GM18873 (cell line): ENCODE results near the gene MYRIP.
"Not testable (repeated sequence)": the region's sequence is repeated elsewhere in the genome, so short reads cannot be mapped to it uniquely, and the experiment has no call there.

Experiments
- ATAC-seq: cut with Tn5 transposase; IDR thresholded peaks from one replicate; pipeline ENCODE4 v1.9.1; 2021; ENCODE audit warnings: mild to moderate bottlenecking, moderate library complexity, moderate number of reproducible peaks; ENCODE audit not compliant: unreplicated experiment, low FRiP score

The MYRIP gene

DNA sequence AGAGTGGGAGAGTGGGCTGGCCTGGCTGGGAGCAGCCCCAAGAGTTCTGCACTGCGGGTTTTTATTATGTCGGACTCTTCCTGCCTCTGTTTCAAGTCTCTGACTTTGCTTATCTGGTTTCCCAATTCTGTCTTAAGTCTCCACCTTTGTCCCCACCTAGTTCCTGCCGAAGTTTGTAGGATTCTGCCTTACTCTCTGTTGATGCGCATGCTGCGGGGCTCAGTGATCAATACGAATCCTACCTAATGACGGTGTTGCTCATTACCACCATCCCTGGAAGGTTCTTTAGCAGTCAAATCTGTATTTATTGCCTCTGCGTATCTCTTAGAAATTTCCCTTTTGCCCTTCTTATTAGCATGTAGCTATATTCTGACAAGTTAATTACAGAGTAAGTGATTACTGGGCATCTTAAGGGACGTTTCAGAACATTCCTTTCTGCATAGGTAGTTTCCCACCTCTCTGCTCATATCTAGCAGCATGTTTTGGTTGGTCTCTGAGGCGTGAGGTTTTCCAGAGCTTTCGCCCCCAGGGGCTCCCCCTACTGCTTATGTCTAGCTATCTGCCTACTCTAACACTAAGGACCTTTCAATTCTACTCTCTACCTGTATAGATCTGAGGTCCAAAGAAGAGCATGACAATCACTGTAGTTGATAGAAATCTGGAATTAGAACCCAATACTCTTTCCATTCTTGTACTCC, 264.1 kb downstream of the MYRIP start:
- no peak for ATAC-seq

DNA sequence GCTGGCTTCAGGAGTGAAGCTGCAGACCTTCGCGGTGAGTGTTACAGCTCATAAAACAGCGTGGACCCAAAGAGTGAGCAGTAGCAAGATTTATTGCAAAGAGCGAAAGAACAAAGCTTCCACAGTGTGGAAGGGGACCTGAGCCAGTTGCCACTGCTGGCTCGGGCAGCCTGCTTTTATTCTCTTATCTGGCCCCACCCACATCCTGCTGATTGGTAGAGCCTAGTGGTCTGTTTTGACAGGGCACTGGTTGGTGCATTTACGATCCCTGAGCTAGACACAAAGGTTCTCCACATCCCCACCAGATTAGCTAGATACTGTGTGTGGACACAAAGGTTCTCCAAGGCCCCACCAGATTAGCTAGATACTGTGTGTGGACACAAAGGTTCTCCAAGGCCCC, 267.7 kb downstream of the MYRIP start:
- ATAC-seq = not testable (repeated sequence)

DNA sequence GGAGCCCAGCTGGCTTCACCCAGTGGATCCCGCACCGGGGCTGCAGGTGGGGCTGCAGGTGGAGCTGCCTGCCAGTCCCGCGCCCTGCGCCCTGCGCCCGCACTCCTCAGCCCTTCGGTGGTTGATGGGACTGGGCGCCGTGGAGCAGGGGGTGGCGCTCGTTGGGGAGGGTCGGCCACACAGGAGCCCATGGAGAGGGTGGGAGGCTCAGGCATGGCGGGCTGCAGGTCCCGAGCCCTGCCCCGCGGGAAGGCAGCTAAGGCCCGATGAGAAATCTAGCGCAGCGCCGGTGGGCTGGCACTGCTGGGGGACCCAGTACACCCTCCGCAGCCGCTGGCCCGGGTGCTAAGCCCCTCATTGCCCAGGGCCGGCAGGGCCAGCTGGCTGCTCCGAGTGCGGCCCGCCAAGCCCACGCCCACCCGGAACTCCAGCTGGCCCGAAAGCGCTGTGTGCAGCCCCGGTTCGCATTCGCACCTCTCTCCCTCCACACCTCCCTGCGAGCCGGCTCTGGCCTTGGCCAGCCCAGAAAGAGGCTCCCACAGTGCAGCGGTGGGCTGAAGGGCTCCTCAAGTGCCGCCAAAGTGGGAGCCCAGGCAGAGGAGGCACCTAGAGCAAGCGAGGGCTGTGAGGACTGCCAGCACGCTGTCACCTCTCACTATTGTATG, 268.6 kb downstream of the MYRIP start:
- not testable (repeated sequence) for ATAC-seq

DNA sequence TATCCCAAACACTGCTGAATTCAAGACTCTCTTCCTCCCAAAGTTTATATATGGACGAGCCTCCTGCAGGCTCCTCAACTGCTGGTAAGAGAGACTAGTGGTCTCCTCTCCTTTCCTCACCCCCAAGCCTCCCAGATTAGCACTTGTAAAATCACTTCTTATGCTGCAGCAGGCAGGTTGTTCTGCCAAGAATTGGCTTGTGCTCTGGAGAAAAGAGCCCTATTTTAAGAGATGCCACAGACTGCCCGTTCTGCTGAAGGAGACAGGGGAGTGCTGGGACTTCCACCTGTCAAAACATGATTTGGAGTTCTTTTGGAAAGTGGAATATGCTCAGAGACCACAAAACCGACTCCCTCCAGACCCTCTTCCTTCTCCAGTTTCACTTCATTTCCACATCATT, 269.2 kb downstream of the MYRIP start:
- no peak for ATAC-seq

DNA sequence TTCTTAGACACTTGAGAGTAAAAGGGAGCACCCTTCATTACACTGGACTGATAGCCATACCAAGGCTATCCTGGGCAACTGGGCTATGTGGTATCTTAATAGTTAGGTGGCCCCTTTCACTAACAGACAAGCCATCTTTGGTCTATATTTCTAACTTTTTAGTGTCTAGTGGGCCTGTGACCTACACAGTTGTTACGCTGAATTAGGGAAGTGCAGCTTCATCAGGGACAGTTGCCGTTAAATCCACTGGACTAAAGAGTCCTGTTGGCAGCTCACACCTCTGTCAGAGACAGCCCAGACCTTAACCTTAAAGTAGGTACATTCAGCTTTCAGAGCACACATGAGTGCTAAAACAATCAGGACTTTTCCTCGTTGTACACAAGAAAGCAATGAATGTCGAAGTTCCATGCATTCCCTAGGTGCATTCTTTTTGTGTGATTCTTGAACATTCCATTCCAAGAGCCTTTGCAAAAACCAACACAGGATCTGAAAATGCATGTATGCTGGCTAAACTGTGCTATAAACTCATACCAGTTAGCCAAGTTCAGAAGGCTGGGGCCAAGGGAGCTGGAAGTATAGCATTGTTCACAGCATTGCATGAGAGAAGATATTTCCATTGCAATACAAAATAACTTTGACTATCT, 269.9 kb downstream of the MYRIP start:
- ATAC-seq = no peak

DNA sequence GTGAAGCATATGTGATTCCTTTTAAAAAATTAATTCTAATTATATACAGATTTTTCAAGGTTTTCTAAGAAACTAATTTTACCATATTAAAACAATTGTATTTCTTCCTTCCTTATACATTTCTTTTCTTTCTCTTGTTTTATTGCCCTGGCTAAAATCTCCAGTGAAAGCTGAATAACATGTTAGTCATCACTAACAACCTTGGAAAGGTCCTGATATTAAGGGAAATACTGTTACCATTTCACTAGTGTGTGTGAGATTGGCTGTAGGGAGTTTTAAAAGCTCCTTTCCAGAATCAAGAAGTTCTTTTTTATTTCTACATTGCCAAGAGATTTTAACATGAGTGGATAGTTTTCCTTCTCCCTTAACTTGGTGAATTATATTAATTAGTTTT, 270.4 kb downstream of the MYRIP start:
- no peak for ATAC-seq

DNA sequence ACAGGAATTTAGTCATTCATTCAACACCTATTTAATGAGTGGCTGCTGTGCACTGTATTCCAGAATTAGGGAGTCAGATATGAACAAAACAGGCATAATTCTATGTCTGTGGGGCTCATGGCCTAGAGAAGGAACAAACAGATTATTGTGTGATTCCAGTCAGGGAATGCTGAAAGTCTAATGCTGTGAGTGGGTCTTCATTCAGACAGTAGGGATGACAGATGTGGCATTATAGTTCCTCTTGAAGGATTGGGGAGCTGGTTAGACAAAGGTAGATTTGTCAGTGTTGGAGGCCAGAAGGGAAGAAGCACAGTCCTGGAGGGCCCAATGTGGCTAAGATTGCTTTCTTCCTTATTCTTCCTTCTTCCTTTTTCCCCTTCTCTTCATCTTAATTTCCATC, 273.7 kb downstream of the MYRIP start:
- no peak for ATAC-seq

DNA sequence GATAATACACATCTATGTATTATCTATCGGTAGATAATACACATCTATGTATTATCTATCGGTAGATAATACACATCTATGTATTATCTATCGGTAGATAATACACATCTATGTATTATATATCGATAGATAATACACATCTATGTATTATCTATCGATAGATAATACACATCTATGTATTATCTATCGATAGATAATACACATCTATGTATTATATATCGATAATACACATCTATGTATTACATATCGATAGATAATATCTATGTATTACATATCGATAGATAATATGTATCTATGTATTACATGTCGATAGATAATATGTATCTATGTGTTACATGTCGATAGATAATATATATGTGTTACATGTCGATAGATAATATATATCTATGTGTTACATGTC, 275.0 kb downstream of the MYRIP start:
- not testable (repeated sequence) for ATAC-seq

DNA sequence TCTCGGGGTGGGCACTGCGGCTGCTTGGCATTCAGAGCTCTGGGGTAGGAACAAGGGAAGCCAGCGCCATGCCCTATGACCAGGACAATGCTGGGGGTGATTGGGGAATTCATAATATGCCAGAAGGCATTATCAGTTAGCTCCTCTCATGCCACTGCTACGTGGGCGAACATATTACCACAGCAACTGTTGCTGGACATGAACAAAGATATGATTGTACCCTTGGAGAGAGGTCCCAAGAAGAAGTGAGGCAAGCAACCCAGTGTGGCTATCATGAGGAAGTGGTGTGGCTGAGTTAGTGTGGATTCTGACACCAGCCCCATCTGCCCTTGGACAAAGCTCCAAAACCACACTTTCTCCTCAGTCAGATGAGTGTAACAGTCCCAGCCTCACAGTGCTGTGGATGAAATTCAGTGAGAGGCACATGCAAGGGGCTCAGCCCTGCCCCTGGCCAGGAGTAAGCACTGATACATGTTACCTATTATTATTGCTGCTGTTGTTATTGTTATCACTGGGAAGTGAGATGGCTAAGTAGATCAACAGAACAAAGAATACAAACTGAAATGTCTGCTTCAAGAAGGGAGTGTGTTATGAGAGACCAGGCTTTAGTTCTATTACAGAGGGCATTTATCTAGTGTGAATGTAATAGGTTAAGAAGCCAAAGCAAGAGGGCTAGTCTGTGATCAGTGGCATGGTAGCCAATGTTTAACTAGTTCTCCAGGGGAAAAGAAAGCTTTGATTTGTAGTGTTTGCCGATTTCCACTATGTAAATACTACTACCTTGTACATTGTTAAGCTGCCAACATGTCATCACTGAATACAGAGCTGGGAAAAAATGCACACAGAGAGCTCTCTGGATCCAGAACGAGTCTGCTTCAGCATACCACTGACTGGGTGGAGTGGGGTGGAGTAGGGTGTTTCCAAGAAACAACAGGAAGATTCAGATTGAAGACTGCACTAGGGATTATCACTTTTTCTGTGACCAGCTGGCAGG, 277.8 kb downstream of the MYRIP start:
- no peak for ATAC-seq

DNA sequence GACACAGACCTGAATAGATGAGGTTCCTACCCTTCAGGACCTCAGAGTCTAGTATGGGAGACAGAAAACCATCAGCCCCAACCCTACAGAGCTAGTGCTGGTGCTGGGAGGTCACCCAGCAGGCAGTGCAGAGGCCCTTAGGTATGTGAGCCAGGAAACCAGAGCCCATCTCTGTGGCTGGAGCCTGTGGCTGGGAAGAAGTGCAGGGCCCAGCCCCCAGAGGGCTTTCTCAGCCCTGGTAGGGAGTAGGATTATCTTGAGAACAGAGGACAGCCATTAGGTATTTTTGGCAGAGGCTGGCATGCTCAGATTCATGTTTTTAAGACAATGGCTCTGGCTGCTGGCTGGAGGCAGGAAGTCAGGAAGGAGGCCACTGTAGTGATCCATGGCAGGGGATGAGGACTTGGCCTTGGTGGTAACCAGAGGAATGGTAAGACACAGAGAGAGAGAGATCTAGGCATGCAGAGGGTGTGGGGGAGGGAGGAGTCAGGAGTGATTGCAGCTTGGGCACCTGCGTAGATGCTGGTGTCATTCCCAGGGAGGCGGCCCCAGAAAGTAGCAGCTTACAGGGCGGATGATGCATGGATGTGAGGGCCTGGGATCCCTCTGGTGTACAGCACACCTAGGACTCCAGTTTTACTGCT, 279.2 kb downstream of the MYRIP start:
- no peak for ATAC-seq

DNA sequence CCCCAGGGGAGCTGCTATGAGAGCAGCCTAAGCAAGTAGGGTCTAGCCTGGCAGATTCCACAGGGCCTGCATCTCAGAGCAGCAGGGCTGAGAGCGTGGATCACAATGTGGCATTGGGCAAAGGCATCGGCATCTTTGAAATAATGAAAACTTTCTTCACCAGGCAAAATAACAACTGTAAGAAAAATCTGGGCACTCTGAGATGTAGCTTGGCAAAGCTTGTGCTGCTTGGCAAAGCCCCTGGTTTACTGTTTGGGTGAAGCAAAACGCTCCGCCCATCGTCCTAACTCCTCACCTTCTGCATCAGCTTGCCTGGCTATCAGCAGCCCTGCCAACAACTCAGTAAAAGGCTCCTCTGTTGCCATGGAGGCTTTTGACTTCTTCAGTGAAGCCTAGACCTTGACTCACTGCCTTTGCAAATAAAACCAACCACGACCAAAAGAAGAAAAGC, 287.3 kb downstream of the MYRIP start:
- no peak for ATAC-seq

DNA sequence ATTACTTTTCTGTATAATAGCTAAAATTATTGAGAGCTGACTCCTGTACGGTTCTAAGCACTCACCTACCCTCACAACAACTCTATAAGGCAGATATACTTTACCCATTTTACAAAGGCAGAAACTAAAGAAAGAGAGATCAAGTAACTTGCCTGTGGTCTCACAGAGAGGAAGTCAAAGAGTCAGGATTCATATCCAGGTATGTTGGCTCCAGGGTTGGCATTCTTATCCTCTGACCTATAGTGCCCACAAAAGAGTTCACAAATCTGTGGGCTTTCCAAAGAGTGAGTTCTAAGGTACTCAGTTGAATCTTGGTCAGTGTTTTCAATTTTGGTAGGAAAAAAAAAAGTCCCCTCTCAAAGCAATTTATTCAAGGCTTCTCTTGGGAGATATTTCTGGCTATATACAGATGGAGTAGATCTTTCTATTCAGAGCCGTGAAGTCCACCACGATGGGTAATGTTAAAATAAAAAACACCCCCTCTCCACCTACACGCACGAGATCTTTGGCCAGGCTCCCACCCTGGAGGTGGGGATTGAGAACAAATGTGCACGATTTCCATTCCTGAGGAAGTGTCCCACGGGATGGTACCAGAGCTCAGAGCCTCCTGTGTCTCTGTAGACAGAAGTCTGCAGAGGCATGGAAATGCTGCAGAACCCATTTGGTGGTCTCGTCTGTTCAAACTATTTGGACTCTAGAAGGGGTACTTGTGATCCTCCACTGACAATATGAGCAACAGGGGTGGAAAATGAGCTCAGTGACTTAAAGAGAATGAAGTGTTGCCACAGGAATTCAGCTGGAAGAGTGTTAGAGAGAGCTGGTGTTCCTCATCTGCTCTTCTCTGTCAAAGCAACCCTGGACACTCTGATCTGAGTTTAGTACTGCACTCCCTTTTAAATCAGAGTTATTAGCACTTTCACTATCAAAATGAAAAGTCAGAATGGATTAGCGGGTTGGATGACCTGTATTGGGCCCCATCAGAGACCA, 288.0 kb downstream of the MYRIP start:
- ATAC-seq = no peak

DNA sequence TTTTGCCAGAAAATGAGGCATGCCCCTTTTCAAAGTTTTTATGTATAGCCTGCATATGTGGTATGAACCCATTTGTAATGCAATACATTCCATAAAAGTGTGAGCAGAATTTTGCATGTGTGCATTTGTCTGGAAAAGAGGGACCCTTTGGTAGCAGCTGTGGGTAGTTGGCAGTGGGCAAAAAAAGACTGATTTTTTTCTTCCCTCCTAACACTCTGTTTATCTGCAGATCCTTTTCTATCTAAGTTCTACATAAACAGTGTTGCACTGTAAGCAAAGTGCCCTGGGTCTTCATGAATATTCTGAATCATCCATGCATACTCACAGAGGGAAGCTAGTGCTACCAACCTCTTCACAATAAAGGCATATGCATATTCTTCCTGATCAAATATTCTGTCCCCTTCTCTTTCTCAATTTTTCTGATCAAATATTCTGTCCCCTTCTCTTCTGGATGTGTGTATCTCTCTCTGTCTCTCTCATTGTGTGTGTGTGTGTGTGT, 288.9 kb downstream of the MYRIP start:
- ATAC-seq = no peak

DNA sequence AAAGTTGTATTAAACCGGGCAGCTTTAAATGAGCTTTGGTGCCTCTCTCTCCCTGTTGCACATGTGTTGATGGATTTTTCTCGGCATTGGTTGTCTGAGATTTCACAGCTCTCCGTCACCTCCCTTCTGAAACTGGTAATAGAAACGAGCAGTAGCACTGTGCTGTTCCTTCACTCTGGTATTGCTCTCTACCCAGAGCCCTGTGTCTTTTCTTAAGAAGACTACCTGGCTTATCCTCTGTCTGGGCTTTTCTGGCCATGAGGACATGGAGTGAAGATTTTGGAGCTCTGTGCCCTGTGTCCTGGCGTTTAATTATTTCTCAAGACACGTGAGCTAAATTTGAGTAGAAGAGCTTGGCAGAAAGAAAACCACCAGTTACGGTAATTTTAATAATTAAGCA, 290.5 kb downstream of the MYRIP start:
- ATAC-seq = no peak

DNA sequence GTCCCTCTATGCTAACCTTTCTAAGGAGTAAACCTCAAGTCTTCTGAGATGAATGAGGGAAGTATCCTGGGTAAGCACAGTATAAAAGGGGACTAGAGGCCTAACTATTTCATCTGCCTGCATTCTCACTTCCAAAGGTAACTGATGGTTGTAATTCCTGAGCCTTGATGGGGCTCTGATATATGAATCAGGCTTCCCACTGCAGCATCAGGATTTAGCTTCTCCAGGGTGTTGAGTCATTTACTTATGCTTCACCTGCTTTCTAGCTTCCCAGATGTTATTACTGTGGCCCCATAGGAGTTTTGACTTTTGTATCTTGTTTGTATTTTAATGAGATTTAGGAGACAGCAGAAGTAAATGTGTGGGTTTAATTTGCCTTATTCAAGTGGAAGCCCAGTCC, 292.8 kb downstream of the MYRIP start:
- no peak for ATAC-seq

DNA sequence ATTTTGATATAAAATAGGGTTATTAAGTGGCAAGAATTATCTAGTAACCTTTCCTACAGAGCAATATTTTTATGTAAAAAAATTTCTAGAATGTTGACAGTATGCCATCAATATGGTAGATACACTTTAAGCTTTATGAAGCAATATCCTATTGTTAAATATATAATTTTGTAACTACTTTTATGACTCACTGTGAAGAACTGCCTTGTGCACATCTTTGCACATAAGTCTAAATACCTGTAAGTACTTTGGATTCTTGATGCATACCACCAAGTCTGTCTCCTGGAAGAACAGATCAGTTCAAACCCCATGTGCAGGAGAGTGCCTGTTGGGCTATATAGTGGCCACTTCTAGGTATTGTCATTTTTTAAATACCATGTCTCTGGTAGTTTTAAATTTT, 294.4 kb downstream of the MYRIP start:
- no peak for ATAC-seq

DNA sequence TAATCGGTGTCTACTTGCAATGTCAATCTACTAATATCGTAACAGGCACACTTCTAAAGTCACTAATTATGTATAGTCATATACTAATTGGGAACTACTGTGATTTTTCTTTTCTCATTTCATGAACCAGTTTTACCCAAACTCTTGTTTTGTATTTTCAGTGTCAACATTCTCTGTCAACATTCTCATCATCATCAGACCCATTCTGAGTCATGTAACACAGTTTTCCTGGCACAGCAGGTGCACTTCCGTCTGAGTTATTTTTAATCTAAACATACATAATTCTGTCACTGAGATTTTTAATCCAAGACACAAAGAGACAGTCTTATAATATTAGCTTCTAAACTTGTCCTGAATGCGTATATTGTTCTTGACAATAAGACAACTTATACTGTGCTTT, 295.0 kb downstream of the MYRIP start:
- ATAC-seq = no peak

DNA sequence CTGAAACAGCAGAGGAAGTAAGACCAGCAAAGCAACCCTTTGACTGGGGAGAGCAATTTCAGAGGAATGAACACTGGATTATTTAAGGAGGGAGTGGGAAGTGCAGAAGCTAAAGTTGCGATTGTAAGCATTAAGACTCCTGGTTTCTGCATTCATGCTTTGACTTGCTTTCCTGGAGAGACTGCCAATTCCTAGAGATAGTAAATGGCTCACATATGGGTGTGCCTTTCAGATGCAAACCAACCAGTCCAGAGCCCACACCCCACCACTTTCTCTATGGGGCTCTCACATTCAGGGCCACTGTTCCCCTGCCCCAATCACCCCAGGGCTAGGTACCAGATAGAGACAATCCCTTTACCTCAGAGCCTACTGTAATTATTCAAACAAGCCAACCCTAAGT, 299.2 kb downstream of the MYRIP start:
- no peak for ATAC-seq
